Stimulated activated CD4-positive, alpha-beta T cell treated with anti-CD3 and anti-CD28 coated beads, Interleukin-12 subunit alpha, Interleukin-12 subunit beta, amount 100 ng/mL, for 24 hours (primary cell): Measurements from ENCODE around the gene MRTFB.

Source experiments
- DNase-seq, 2 experiments: peaks; one replicate each; pipeline ENCODE4 v3.0.0-alpha.2; 2020; ENCODE audit warnings: low read depth in 2 of 2

Gene MRTFB

DNA sequence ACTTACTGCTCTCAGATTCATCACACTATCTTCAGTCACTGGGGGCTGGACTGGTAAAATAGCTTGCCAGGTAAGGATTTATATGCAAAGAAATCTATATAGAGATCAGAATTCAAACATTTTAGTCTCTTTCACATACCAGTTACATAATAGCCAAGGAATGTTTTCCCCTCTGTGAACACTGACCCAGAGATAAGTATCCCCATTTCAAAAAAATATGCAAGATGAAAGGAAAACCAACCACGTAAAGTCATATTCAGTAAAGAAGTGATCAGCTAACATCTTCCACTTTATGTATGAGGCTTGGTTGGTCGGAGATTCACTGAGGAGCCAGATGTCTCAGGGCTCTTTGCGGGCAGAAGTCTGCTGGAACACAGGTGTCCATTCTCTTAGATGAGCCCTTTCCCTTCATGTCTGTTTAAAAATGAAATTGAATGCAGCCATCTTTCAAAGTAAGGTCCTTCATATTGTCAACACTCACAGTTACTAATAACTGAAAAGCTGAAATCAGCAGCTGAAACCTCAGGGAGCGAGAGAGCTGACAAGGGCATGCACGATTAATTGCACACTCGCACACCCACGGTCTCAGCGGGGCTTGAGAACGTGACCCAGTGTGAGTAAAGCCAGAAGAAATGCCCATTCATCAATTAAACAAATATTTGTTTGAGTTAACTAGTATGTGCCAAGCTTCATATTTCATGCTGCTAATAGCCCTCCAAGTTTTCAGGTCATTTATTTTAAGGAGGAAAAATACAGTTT is 161.2 kb downstream of the MRTFB start:
- no peak for DNase-seq

DNA sequence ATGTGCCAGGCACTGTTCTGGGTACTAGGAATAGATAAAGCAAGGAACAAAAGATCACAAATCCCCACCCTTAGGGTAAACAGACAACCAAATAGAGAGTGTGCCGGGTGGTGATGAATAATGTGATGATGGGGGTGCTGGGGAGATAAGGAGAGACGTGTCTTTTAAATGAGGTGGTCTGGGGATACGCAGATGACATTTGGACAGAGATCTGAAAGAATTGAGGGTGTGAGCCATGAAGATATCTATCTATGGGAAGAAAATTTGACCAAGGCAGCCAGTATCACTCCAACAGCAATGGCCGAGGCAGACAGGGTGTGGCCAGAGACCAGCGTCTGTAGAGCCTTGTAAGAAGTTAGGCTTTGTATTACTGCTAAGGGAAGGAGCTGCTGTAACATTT is 165.3 kb downstream of the MRTFB start:
- DNase-seq = no peak

GRCh38 chr16:14238756-14239155 is 167.6 kb downstream of the MRTFB start:
- no peak for DNase-seq

GRCh38 chr16:14239791-14240190 is 168.7 kb downstream of the MRTFB start:
- no peak for DNase-seq

DNA sequence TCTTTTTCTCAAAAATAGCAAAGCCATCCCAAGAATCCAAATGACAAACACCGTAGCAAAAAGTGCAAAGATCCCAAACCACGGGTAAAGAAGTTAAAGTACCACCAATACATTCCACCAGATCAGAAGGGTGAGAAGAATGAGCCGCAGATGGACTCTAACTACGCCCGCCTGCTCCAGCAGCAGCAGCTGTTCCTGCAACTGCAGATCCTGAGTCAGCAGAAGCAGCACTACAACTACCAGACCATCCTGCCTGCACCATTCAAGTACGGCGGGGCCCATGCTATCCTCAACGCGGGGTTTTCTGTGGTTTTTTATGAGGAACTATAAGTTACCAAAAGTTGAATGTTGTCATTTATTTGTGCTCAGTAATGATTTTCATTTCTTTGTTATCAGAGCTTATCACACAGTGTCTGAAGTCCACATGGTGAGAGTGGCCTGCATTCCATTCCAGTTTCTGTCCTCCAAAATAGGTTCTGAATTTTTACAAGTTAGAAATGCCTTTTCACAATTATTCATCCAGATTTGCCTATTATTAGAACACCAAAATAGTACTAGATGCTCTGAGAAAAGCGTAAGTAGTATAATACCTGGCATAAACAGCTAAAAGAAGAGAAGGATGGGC is 169.2 kb downstream of the MRTFB start:
- no peak for DNase-seq

DNA sequence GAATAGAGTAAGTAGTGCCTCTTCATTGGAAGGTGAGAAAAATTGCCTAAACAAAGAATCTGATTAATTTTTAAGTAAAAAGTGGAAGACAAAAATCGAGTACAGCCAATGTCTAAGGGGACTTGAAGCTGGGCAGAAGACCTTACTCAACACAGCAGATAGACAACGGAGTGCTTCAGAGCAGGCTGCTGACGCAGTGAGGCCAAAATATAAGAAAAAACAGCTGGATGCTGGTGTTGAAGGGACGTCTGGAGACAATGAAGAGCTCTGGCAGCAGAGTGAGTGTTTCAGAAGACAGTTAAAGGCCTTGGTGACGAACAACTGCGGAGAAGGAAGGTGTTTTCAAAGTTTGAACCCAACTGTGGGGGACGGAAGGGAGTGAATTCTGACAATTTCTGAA is 169.8 kb downstream of the MRTFB start:
- DNase-seq = no peak

DNA sequence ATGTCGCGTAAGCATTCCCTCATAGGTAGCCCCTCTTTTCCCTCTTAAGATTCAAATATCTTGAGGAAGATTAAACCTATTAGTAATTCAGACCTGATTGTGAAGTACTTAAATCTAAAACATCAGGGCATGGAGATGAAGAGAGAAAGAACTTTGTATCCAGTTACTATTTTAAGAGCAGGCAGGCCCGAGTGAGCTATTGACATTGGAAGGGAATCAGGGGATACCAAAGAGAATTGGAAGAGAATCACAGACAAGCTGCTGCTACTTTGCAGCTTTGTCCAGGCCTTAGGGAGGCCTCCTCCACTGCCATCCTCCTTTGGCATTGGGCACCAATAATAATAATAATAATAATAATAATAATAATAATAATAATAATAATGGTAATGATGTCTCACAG is 170.5 kb downstream of the MRTFB start:
- no peak for DNase-seq

DNA sequence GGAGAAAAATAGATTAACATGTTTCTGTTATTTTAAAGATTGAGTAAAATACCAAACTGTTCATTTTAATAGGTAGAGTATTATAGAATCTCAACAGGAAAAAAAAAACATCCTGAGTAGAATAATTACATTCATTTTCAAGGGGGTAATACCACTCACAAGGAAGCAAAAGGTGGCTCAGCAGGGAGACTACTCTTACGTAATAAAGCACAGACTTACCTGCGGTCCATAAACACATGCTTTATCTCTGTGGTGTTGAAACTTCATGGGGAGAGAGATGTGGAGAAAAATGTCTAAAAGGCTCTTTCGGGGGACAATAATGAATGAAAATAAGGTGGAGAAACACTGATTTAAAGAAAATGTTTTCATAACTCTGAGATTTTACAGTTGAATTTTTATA is 171.7 kb downstream of the MRTFB start:
- no peak for DNase-seq

- no peak for DNase-seq
Observed at GRCh38 chr16:14244196-14245010, 173.3 kb downstream of the MRTFB start.

DNA sequence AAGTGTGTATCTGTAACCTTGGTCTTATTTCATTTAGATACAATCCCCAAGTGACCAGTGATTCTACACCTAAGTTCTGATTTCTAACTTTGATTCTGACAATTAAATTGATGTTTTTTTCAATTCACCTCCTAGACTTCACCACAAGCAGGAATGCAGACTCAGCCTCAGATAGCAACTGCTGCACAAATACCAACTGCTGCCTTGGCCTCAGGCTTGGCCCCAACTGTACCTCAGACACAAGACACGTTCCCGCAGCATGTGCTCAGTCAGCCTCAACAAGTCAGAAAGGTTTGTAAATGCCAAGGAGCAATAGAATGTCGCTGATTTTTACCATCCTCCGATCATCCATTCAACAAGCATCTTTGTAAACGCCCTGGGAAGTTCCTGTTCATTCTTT is 177.7 kb downstream of the MRTFB start:
- no peak for DNase-seq

DNA sequence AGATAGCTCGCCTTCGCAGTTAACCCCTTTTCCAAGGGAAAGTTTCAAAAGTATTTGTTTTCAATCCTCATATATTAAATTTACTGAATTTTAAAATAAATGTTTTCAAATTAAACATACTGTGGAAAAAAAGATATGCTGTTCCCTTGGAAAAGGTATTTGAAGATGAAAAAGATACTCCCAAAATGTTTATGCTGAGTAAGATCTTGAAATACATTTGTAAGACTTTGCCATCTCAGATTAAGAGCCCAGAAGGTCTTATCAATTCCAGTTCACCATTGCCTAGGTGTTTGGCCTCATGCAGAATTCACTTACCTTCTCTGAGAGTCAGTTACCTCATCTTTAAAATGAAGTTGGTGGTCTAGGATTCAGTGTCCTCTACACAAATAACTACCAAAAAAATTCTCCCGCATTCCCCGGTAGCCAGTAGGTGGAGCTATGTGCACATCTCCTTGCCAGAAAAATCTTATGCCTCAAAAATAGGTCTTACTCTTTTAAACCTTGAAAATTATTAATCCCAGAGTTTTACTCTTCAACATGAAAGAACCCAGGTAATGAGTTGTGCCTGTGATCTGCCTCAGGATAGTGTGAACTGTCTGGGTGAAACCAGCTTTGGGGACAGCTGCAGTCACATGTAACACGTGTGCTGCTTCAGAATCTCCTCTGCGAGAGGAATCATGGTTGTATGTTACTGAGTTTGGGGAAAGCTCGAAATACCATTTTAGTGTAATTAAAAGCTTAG is 178.3 kb downstream of the MRTFB start:
- DNase-seq = peak; percentile 9 to 34

DNA sequence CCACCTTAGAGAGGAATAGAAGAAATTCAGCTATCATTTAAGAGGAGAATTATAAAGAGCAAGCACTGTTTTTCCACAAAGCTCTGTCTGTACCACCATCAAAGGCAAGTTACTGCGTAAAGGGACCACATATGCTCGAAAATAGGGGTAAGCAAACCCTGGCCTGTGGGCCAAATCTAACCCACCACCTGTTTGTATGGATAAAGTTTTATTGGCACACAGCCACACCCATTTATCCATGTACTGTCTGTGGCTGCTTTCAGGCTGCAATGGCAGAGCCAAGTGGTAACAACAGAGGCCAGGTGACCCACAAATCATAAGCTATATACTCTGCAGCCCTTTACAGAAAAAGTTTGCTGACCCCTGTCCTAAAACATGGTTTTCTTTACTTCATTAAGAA is 180.3 kb downstream of the MRTFB start:
- DNase-seq = no peak

GRCh38 chr16:14252860-14253259 is 181.7 kb downstream of the MRTFB start:
- DNase-seq = no peak

DNA sequence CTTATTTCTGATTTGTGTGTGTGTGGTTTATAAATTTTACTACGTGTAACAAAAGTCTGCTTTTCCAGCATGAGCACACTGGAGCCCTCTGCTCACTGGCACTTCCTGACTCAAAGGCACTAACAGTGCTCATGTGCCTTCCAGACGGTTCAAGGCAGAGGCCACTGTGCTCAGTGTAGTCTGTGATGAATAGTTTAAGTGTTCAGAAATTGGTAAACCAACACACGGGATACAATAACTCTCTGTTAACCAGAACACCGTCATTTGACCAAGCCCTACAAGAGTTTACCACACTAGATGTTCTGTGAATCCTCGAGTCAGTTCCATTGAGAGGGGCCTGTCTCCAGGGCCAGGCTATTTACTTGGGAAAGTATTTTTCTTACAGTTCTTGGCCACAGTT is 191.9 kb downstream of the MRTFB start:
- DNase-seq = no peak

- DNase-seq = no peak
Observed at GRCh38 chr16:14263769-14264168, 192.7 kb downstream of the MRTFB start.

DNA sequence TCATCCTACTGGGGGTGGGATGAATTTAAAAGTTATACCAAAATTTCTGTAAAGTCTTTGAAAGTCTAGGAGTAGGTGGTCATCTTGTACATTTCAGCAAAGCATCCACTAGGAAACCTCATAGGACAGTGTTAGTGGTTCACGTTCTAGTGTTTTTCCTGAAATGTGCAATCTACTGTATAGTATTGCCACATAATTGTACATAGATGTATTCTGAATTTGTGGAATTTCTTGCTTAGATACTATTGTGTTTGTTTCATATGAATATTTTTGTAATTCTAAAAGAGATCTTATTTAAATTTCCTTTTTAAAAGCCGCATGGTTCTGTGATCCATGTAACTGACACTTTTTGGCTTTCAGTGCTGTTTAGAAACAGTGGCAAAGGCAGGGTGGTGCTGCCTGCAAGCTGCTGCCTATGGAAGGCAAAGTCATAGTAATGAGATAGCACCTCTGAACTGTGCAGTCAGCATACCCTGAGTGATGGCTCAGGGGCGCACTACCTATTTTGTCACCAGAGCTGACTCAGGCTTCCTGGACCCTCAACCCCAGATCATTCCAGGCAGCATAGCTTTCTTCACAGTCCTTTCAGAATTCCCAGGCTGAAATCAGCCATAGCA is 193.3 kb downstream of the MRTFB start:
- DNase-seq = no peak

- DNase-seq = no peak
Observed at GRCh38 chr16:14268073-14268472, 197.0 kb downstream of the MRTFB start.

DNA sequence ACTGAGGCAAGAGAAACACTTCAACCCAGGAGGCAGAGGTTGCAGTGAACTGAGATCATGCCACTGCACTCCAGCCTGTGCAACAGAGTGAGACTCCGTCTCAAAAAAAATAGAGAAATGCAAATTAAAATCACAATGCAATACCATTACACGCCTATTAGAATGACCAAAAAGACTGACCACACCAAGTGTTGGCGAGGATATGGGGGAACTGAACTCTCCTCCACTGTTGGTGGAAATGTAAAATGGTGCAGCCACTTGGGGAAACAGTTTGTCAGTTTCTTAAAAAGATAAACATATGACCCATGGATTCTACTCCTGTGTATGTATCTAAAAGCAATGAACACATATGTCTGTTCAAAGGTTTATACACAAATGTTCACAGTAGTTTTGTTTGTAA is 204.8 kb downstream of the MRTFB start:
- DNase-seq = no peak

- no peak for DNase-seq
Observed at GRCh38 chr16:14278749-14279148, 207.6 kb downstream of the MRTFB start.

GRCh38 chr16:14280541-14280940 is 209.4 kb downstream of the MRTFB start:
- DNase-seq = no peak

GRCh38 chr16:14283786-14284185 is 212.7 kb downstream of the MRTFB start:
- DNase-seq = no peak

GRCh38 chr16:14284371-14284770 is 213.3 kb downstream of the MRTFB start:
- DNase-seq = no peak
